K562 (cell line): ENCODE results near the gene ODF2. TPM values are rescaled to one million over a fixed set of nuclear protein-coding genes. Genes with fewer than 3 reads are reported as not detected.

Experiments
- ATF7 ChIP-seq: fragments of 450-650 bp; IDR thresholded peaks from 2 replicates; pipeline ENCODE4 v1.7.1; 2014; ENCODE audit warnings: mild to moderate bottlenecking, moderate library complexity
- E2F1 ChIP-seq: sonication (generic); formaldehyde crosslinking; IDR thresholded peaks from 2 replicates; pipeline ENCODE4 v1.8.1; 2023; ENCODE audit warnings: mild to moderate bottlenecking, missing genetic modification reagents, moderate library complexity
- ELK3 ChIP-seq: fragments of 450-650 bp; formaldehyde crosslinking; IDR thresholded peaks from 2 replicates; pipeline ENCODE4 v1.4.0; 2020; ENCODE audit warnings: mild to moderate bottlenecking
- JUND ChIP-seq, 2 experiments: IDR thresholded peaks; 2 replicates in 1 of 2; 3 replicates in 1 of 2; pipeline ENCODE4 v1.6.1; 2011; ENCODE audit warnings: borderline replicate concordance in 2 of 2, low read depth in 2 of 2, low read length in 2 of 2, improper control_type of control experiment in 1 of 2, missing biosample characterization in 1 of 2, missing genetic modification characterization in 1 of 2, missing genetic modification reagents in 1 of 2
- KLF16 ChIP-seq: IDR thresholded peaks from 2 replicates; pipeline ENCODE4 v1.6.1; 2016; ENCODE audit warnings: antibody characterized with exemption
- MAFK ChIP-seq: IDR thresholded peaks from 2 replicates; pipeline ENCODE4 v1.6.1; 2011; ENCODE audit warnings: low read length, improper control_type of control experiment
- NR2C2 ChIP-seq, 2 experiments: fragments of 200-800 bp in 1 of 2; sonication (Bioruptor generic) in 1 of 2; sonication (generic) in 1 of 2; formaldehyde crosslinking in 1 of 2; IDR thresholded peaks; 2 replicates each; pipeline versions ENCODE4 v1.6.1 to v1.8.0; 2016 to 2022; ENCODE audit warnings: mild to moderate bottlenecking in 1 of 2, missing compliant biosample characterization in 1 of 2, missing genetic modification characterization in 1 of 2, missing genetic modification reagents in 1 of 2
- PPARD ChIP-seq: fragments of 250-450 bp; sonication (Bioruptor Pico); IDR thresholded peaks from 2 replicates; pipeline ENCODE4 v1.8.0; 2022; ENCODE audit warnings: inconsistent platforms, mild to moderate bottlenecking, moderate library complexity
- RUNX1 ChIP-seq: sonication (generic); IDR thresholded peaks from 2 replicates; pipeline ENCODE4 v1.6.1; 2016; ENCODE audit warnings: antibody characterized with exemption, low read depth
- SIN3A ChIP-seq, 2 experiments: fragments of 150-350 bp in 1 of 2; IDR thresholded peaks; 2 replicates each; pipeline ENCODE4 v1.6.1; 2011 to 2016; ENCODE audit warnings: borderline replicate concordance in 2 of 2, low read depth in 2 of 2, low read length in 2 of 2, mild to moderate bottlenecking in 2 of 2, moderate library complexity in 2 of 2; ENCODE audit not compliant: control insufficient read depth in 1 of 2
- ZFP30 ChIP-seq: fragments of 250-450 bp; sonication (Bioruptor Pico); IDR thresholded peaks from 2 replicates; pipeline ENCODE4 v1.8.0; 2022; ENCODE audit warnings: moderate library complexity, mild to moderate bottlenecking, inconsistent platforms, borderline replicate concordance
- ZNF184 ChIP-seq: sonication (generic); formaldehyde crosslinking; IDR thresholded peaks from 2 replicates; pipeline ENCODE4 v1.5.0; 2020; ENCODE audit warnings: missing genetic modification reagents
- ZNF592 ChIP-seq: fragments of 450-650 bp; IDR thresholded peaks from 2 replicates; pipeline ENCODE4 v1.6.1; 2017; ENCODE audit warnings: antibody characterized with exemption, mild to moderate bottlenecking
- ZNF644 ChIP-seq: fragments of 200-800 bp; sonication (Bioruptor generic); IDR thresholded peaks from 2 replicates; pipeline ENCODE4 v1.6.1; 2016; ENCODE audit warnings: low read depth, missing genetic modification characterization, missing compliant biosample characterization
- ZNF696 ChIP-seq: fragments of 250-450 bp; sonication (Bioruptor Pico); conservative IDR thresholded peaks from 2 replicates; pipeline ENCODE4 v1.4.0; 2020; ENCODE audit warnings: mild to moderate bottlenecking, moderate library complexity
- polyA plus RNA-seq, 8 experiments: library from polyadenylated mRNA; depleted of rRNA in 4 of 8; stranded (reverse) in 5 of 8; unstranded in 3 of 8; fragments of >200 nt; fragmentation: Nextera tagmentation in 2 of 8; fragmentation: Illumina TruSeq in 1 of 8; extraction: Ambion mirVana in 2 of 8; extraction: Trizol in 1 of 8; gene quantifications; 2 replicates each; pipeline versions ENCODE4 v1.2.1 to v1.2.3, GENCODE V29; 2011 to 2014; ENCODE audit warnings: inconsistent platforms in 1 of 8, missing spikeins in 1 of 8
- total RNA-seq, 7 experiments: library from RNA; depleted of rRNA in 6 of 7; stranded (reverse); fragments of >200 nt in 6 of 7; fragmentation: Illumina TruSeq in 2 of 7; extraction: Trizol in 2 of 7; gene quantifications; 2 replicates each; pipeline versions ENCODE4 v1.2.1 to v1.2.3, GENCODE V29; 2011 to 2021; ENCODE audit warnings: low replicate concordance in 1 of 7
- TF ChIP-seq, protein P1 (sequence below): sonication (generic); formaldehyde crosslinking; IDR thresholded peaks from 2 replicates; pipeline ENCODE4 v1.8.0; 2022; ENCODE audit warnings: missing genetic modification reagents, mild to moderate bottlenecking, moderate library complexity, borderline replicate concordance
- TF ChIP-seq, protein P2 (sequence below): fragments of 250-450 bp; sonication (Bioruptor Pico); IDR thresholded peaks from 2 replicates; pipeline ENCODE4 v1.6.1; 2021; ENCODE audit warnings: mild to moderate bottlenecking

The ODF2 gene
- total and polyA plus RNA-seq, 9 of the 15 experiments (the other 6 are each of a cell fraction or from before 2014, with no cell fraction given): 16.5 to 83.2 (median 69.7) TPM

DNA sequence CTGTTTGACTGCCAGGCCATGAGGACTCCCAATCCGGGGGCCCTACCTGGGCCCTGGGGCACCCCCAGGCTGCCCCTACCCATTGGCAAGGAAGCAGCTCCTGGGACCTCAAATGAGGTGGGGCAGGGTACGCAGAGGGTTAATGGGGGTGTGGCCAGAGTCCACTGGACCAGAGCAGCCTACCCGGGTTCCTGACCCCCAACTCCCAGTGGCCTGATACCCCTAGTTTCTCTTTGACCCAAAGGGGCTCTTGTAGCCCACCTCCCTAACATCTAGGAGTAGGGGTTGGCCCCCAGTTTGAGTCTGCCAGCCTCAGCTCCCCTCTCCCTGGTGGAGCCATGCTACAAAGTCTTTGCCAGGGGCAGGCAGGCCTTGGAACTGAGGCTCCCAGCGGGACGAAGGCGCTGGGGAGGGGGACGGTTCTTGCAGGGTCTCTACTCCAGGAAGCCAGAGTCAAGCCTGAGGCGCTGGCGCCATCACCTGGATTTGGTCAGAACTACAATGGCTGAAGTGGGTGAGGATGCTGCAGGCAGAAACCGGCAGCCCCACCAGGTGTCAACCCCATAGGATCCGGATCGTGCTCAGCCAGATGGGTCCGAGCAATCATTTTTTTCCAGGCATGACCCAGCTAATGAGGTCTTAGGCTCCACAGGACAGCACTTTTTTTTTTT lies 43.6 kb upstream of the ODF2 start (continued):
- TF ChIP-seq ZNF592 (no peak), MAFK (no peak), E2F1 (CRISPR knock-in tag) (no peak), ZFP30 (CRISPR knock-in tag) (no peak), RUNX1 (no peak), SIN3A (IDR thresholded peaks at IDR 0.05; ENCODE audit: borderline replicate concordance in 2 of 2, control insufficient read depth in 1 of 2, low read depth in 2 of 2, low read length in 2 of 2) (no peak), NR2C2 (CRISPR knock-in tag; IDR thresholded peaks at IDR 0.05) (no peak), NR2C2 (tag; IDR thresholded peaks at IDR 0.05) (no peak), JUND (IDR thresholded peaks at IDR 0.05; ENCODE audit: borderline replicate concordance, low read depth, low read length) (0 out of 2 replicates have a peak, but pooled peaks have one; percentile 31), JUND (tag; IDR thresholded peaks at IDR 0.05; ENCODE audit: borderline replicate concordance, low read depth, low read length) (no peak; the same call in 2 of the 3 replicates), ZNF184 (no peak), KLF16 (0 out of 2 replicates have a peak, but pooled peaks have one; percentile 16), ZNF696 (CRISPR knock-in tag) (no peak), PPARD (CRISPR knock-in tag) (no peak), ELK3 (no peak), ZNF644 (no peak), ATF7 (no peak)
- TF ChIP-seq, protein P1, sequence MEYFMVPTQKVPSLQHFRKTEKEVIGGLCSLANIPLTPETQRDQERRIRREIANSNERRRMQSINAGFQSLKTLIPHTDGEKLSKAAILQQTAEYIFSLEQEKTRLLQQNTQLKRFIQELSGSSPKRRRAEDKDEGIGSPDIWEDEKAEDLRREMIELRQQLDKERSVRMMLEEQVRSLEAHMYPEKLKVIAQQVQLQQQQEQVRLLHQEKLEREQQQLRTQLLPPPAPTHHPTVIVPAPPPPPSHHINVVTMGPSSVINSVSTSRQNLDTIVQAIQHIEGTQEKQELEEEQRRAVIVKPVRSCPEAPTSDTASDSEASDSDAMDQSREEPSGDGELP (CRISPR knock-in tag): peak; percentile 17; the same call in 1 of the 2 replicates
- TF ChIP-seq, protein P2, sequence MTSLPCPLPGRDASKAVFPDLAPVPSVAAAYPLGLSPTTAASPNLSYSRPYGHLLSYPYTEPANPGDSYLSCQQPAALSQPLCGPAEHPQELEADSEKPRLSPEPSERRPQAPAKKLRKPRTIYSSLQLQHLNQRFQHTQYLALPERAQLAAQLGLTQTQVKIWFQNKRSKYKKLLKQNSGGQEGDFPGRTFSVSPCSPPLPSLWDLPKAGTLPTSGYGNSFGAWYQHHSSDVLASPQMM: no peak
